ENCODE measurements around the gene MYO3B.

- TF ChIP-seq, protein P1, sequence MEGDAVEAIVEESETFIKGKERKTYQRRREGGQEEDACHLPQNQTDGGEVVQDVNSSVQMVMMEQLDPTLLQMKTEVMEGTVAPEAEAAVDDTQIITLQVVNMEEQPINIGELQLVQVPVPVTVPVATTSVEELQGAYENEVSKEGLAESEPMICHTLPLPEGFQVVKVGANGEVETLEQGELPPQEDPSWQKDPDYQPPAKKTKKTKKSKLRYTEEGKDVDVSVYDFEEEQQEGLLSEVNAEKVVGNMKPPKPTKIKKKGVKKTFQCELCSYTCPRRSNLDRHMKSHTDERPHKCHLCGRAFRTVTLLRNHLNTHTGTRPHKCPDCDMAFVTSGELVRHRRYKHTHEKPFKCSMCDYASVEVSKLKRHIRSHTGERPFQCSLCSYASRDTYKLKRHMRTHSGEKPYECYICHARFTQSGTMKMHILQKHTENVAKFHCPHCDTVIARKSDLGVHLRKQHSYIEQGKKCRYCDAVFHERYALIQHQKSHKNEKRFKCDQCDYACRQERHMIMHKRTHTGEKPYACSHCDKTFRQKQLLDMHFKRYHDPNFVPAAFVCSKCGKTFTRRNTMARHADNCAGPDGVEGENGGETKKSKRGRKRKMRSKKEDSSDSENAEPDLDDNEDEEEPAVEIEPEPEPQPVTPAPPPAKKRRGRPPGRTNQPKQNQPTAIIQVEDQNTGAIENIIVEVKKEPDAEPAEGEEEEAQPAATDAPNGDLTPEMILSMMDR (IDR thresholded peaks at IDR 0.05; ENCODE audit: extremely low read depth in 1 of 2, insufficient read depth in 1 of 2, low read depth in 1 of 2, low read length in 2 of 2): no peak
- TF ChIP-seq POLR2AphosphoS5 (IDR thresholded peaks at IDR 0.05; ENCODE audit: insufficient read depth, low read depth, low read length) (no peak), EZH2 (IDR thresholded peaks at IDR 0.05; ENCODE audit: borderline replicate concordance, low read depth, low read length, severe bottlenecking) (no peak), GATA2 (IDR thresholded peaks at IDR 0.05; ENCODE audit: insufficient read depth, insufficient read length, low read depth, low read length) (no peak), MAX (IDR thresholded peaks at IDR 0.05; ENCODE audit: insufficient read depth, insufficient read length) (no peak), POLR2A (IDR thresholded peaks at IDR 0.05; ENCODE audit: low read depth, low read length) (no peak), JUN (IDR thresholded peaks at IDR 0.05; ENCODE audit: borderline replicate concordance, insufficient read depth, insufficient read length, low read depth) (no peak), FOS (IDR thresholded peaks at IDR 0.05; ENCODE audit: borderline replicate concordance, insufficient read depth, low read length) (peak; percentile 63)
Measured at GRCh38 chr2:170157025-170157684, 20.8 kb upstream of the MYO3B start.
